ENCODE measurements around the gene CD47. TPM values are rescaled to one million over a fixed set of nuclear protein-coding genes. Genes with fewer than 3 reads are reported as not detected.

CD47 gene
- total and polyA plus RNA-seq, 2 of the 13 experiments (the other 11 are each of a cell fraction or from before 2014, with no cell fraction given), result 3.3 to 6.5 TPM

DNA sequence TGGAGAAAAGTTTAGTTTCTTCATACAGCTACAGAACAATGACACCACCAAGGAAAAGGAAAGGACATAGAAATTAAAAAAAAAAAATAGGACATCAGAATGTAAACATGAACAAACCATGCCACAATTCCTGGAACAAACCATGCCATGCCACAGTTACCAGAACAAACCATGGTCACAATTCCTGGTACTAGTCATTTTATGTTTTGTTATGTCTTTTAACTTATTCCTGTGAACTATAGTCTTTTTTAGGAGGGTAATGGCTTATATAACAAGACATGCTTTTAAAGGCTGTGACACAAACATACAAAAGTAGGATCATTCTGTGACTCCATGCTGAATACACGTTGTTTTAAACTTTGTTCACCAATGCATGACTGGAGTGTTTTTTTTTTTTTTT is 42.8 kb downstream of the CD47 start (continued):
- TF ChIP-seq, protein P1, sequence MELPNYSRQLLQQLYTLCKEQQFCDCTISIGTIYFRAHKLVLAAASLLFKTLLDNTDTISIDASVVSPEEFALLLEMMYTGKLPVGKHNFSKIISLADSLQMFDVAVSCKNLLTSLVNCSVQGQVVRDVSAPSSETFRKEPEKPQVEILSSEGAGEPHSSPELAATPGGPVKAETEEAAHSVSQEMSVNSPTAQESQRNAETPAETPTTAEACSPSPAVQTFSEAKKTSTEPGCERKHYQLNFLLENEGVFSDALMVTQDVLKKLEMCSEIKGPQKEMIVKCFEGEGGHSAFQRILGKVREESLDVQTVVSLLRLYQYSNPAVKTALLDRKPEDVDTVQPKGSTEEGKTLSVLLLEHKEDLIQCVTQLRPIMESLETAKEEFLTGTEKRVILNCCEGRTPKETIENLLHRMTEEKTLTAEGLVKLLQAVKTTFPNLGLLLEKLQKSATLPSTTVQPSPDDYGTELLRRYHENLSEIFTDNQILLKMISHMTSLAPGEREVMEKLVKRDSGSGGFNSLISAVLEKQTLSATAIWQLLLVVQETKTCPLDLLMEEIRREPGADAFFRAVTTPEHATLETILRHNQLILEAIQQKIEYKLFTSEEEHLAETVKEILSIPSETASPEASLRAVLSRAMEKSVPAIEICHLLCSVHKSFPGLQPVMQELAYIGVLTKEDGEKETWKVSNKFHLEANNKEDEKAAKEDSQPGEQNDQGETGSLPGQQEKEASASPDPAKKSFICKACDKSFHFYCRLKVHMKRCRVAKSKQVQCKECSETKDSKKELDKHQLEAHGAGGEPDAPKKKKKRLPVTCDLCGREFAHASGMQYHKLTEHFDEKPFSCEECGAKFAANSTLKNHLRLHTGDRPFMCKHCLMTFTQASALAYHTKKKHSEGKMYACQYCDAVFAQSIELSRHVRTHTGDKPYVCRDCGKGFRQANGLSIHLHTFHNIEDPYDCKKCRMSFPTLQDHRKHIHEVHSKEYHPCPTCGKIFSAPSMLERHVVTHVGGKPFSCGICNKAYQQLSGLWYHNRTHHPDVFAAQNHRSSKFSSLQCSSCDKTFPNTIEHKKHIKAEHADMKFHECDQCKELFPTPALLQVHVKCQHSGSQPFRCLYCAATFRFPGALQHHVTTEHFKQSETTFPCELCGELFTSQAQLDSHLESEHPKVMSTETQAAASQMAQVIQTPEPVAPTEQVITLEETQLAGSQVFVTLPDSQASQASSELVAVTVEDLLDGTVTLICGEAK (IDR thresholded peaks at IDR 0.05), result no peak
- TF ChIP-seq, protein P1 (CRISPR knock-in tag; IDR thresholded peaks at IDR 0.05), result no peak
- TF ChIP-seq FOXK1 (CRISPR knock-in tag; IDR thresholded peaks at IDR 0.05; ENCODE audit: borderline replicate concordance, low read depth) (no peak), RXRB (CRISPR knock-in tag; IDR thresholded peaks at IDR 0.05; ENCODE audit: borderline replicate concordance) (no peak), SNRNP70 (IDR thresholded peaks at IDR 0.05; ENCODE audit: low read depth, low read length) (no peak), FLYWCH1 (CRISPR knock-in tag; IDR thresholded peaks at IDR 0.05) (no peak), ZNF235 (CRISPR knock-in tag; IDR thresholded peaks at IDR 0.05; ENCODE audit: borderline replicate concordance) (no peak), FOXO1 (CRISPR knock-in tag; IDR thresholded peaks at IDR 0.05) (no peak), ZNF382 (CRISPR knock-in tag; IDR thresholded peaks at IDR 0.05; ENCODE audit: borderline replicate concordance) (no peak), SP1 (IDR thresholded peaks at IDR 0.05) (no peak), SP1 (CRISPR knock-in tag; IDR thresholded peaks at IDR 0.05) (no peak), ZNF543 (CRISPR knock-in tag; IDR thresholded peaks at IDR 0.05) (no peak)
- TF ChIP-seq, protein P2, sequence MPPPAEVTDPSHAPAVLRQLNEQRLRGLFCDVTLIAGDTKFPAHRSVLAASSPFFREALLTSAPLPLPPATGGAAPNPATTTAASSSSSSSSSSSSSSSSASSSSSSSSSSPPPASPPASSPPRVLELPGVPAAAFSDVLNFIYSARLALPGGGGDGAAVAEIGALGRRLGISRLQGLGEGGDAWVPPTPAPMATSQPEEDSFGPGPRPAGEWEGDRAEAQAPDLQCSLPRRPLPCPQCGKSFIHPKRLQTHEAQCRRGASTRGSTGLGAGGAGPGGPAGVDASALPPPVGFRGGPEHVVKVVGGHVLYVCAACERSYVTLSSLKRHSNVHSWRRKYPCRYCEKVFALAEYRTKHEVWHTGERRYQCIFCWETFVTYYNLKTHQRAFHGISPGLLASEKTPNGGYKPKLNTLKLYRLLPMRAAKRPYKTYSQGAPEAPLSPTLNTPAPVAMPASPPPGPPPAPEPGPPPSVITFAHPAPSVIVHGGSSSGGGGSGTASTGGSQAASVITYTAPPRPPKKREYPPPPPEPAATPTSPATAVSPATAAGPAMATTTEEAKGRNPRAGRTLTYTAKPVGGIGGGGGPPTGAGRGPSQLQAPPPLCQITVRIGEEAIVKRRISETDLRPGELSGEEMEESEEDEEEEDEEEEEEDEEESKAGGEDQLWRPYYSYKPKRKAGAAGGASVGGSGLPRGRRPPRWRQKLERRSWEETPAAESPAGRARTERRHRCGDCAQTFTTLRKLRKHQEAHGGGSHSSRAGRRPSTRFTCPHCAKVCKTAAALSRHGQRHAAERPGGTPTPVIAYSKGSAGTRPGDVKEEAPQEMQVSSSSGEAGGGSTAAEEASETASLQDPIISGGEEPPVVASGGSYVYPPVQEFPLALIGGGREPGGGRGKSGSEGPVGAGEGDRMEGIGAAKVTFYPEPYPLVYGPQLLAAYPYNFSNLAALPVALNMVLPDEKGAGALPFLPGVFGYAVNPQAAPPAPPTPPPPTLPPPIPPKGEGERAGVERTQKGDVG (CRISPR knock-in tag; IDR thresholded peaks at IDR 0.05; ENCODE audit: borderline replicate concordance), result no peak
- TF ChIP-seq, protein P3, sequence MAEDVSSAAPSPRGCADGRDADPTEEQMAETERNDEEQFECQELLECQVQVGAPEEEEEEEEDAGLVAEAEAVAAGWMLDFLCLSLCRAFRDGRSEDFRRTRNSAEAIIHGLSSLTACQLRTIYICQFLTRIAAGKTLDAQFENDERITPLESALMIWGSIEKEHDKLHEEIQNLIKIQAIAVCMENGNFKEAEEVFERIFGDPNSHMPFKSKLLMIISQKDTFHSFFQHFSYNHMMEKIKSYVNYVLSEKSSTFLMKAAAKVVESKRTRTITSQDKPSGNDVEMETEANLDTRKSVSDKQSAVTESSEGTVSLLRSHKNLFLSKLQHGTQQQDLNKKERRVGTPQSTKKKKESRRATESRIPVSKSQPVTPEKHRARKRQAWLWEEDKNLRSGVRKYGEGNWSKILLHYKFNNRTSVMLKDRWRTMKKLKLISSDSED (CRISPR knock-in tag; IDR thresholded peaks at IDR 0.05), result no peak
